OCI-LY3 (cell line): ENCODE measurements around the gene RGS19.

Experiments
- CTCF ChIP-seq: fragments of 200-600, 300-600 bp; sonication (generic); IDR thresholded peaks from 2 replicates; pipeline ENCODE4 v1.5.1; 2014; ENCODE audit warnings: antibody characterized with exemption, low read length, low read depth
- EZH2phosphoT487 ChIP-seq: fragments of 200-600 bp; shearing (Covaris generic); IDR thresholded peaks from 2 replicates; pipeline ENCODE4 v1.6.1; 2018; ENCODE audit warnings: antibody characterized with exemption, mixed run types, low read depth

DNA sequence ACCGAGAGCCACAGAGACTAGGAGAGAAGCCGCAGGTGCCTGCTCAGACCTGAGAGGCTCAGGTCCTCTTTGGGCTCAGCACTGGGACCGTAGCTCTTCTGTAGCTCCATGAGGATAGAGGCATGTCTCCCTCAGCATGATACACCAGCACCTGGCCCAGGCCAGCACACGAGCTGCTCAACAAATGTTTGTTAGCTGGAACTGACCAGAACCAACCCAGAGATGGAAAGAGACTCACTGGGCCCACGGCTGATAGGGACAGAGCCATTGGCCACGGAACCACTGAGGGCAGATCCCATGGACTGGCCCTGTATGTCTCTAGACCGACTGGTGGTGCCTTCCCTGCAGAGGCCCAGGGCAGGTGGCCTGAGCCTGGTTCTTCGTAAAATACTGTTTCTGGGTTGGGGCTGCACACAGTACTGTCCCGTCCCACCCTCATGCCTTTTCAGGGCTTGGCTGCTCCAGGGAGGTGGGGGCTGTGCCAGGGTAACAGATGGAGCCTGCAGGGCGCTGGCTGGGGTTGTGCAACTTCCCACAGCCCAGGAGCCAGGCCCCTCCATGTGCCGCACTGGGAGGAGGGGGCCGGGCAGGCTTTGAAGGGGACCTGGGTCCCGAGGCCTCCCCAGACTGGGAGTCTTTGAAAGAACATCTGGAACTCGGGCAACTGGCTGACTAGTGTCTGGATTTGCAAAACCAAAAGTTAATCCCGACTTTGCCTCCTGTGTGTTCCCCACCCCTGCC, 38.1 kb downstream of the RGS19 start:
- no peak for TF ChIP-seq CTCF
- TF ChIP-seq EZH2phosphoT487, result no peak
